NT2/D1 (cell line): Measurements from ENCODE around the gene HPCA.
A peak's percentile ranks its signal among the peaks of the same experiment; 100 is the strongest.

Experiments used
- DNase-seq: peaks from one replicate; pipeline ENCODE4 v3.0.0-alpha.2; 2011; ENCODE audit warnings: low read depth, low spot score
- H3K27me3 ChIP-seq: 2 replicates; pipeline ENCODE4 v1.6.0; 2011; ENCODE audit warnings: mild to moderate bottlenecking; ENCODE audit not compliant: insufficient read length, insufficient read depth
- H3K36me3 ChIP-seq: 2 replicates; pipeline ENCODE4 v1.6.1; 2011; ENCODE audit warnings: mild to moderate bottlenecking, low read length, mixed read lengths; ENCODE audit not compliant: insufficient read depth, insufficient read length
- H3K4me1 ChIP-seq: 2 replicates; pipeline ENCODE4 v1.5.1; 2011; ENCODE audit not compliant: insufficient read depth, insufficient read length
- H3K4me3 ChIP-seq: 2 replicates; pipeline ENCODE4 v1.5.1; 2011; ENCODE audit warnings: low read depth; ENCODE audit not compliant: insufficient read length
- H3K9ac ChIP-seq: 2 replicates; pipeline ENCODE4 v1.6.0; 2011; ENCODE audit warnings: low read depth; ENCODE audit not compliant: insufficient read length
- H3K9me3 ChIP-seq: 2 replicates; pipeline ENCODE4 v1.5.1; 2011; ENCODE audit warnings: mild to moderate bottlenecking, low read length; ENCODE audit not compliant: insufficient read depth
- SUZ12 ChIP-seq: IDR thresholded peaks from 2 replicates; pipeline ENCODE4 v1.6.1; 2011; ENCODE audit not compliant: insufficient read length, insufficient read depth; ENCODE audit errors: extremely low read depth
- YY1 ChIP-seq: IDR thresholded peaks from 2 replicates; pipeline ENCODE4 v1.6.1; 2011; ENCODE audit not compliant: insufficient read length, insufficient read depth
- ZNF274 ChIP-seq: IDR thresholded peaks from 2 replicates; pipeline ENCODE4 v1.6.1; 2011; ENCODE audit warnings: mild to moderate bottlenecking, low read depth, low read length

The HPCA gene

GRCh38 chr1:32886004-32886827, at the start of gene HPCA:
HPCA (plus strand) TSS chr1:32886491; CDS start chr1:32888899, 2,408 bp downstream.
- TF ChIP-seq SUZ12 (peak; percentile 20), ZNF274 (no peak), YY1 (no peak)
- peak within 1 kb of the TSS; percentile 7 for H3K9ac ChIP-seq
- peaks cover 42% of the 10 kb centered on the region for H3K27me3 ChIP-seq
- peaks cover 22% of the 10 kb centered on the region for H3K4me1 ChIP-seq
- no peaks in the 10 kb centered on the region for H3K36me3 ChIP-seq
- no peak within 1 kb of the TSS for H3K4me3 ChIP-seq
- no peaks in the 10 kb centered on the region for H3K9me3 ChIP-seq
- peak; percentile 78 for DNase-seq

DNA sequence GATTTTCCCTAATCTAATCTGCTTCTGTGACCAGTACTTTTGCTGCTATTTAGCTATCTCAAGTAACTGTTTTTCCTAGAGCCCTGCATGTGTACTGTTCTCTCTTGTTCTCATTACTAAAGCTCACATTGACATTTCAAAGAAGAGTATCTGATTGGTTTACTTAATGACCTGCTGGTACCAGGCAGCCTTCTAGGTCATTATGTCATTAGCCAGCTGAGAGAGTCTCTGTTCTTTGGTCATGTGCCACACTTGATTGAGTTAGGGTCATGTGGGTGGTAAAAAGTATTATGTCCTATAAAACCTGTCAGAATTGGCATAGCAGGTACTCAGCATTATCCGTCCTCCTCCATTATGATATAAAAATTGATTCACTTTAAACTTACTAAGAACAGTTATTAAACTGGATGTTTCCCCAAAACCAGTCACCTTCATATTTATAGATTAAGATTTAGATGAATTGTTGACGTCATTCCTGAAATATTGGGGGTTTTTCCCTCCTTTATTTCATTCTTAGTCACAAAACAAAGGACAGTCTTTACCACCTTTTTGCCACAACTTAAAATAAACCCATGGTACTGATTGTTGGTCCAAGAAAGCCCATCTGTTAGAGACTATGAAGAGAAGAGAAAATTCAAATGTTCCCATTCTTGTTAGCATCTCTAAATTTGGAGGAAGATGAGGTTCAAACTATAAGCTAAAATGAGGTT, 37.8 kb upstream of the HPCA start:
- Histone ChIP-seq H3K4me3 (no peak overlapping the region), H3K4me1 (no peaks in the 10 kb centered on the region), H3K36me3 (peaks cover 24% of the 10 kb centered on the region), H3K9me3 (no peaks in the 10 kb centered on the region), H3K9ac (no peak overlapping the region), H3K27me3 (no peaks in the 10 kb centered on the region)
- DNase-seq, result no peak
- TF ChIP-seq ZNF274 (no peak), SUZ12 (no peak), YY1 (no peak)

GRCh38 chr1:32855861-32856617, 30.3 kb upstream of the HPCA start:
- TF ChIP-seq SUZ12 (no peak), YY1 (no peak), ZNF274 (no peak)
- H3K4me1 ChIP-seq, result no peaks in the 10 kb centered on the region
- H3K27me3 ChIP-seq, result no peaks in the 10 kb centered on the region
- no peak for DNase-seq
- peaks cover 51% of the 10 kb centered on the region for H3K36me3 ChIP-seq
- no peak overlapping the region for H3K4me3 ChIP-seq
- no peaks in the 10 kb centered on the region for H3K9me3 ChIP-seq
- no peak overlapping the region for H3K9ac ChIP-seq

- DNase-seq, result no peak
- TF ChIP-seq SUZ12 (no peak), YY1 (no peak), ZNF274 (no peak)
- H3K9me3 ChIP-seq, result no peaks in the 10 kb centered on the region
- H3K9ac ChIP-seq, result no peak overlapping the region
- no peaks in the 10 kb centered on the region for H3K27me3 ChIP-seq
- H3K4me3 ChIP-seq, result no peak overlapping the region
- peaks cover 56% of the 10 kb centered on the region for H3K36me3 ChIP-seq
- no peaks in the 10 kb centered on the region for H3K4me1 ChIP-seq
These were observed 28.2 kb upstream of the HPCA start for GRCh38 chr1:32858136-32858535.

DNA sequence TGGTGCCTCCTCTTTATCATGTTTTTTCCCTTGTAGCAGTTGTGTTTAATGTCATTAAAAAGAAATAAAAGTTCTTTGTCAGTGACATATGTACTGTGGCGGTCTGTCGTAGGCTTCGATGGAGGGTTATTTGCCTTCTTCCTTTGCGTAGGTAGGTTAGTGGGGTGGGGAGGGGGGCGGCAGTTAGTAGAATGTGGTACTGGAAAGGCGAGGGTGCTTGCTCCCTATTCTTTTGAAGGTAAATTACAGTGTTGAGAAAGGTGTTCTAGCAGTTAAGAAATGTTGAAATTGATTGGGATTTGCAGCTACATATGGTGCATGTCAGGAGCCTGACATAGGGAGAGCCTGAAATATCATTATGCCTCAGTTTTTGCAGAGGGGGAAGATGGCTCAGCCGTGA, 27.5 kb upstream of the HPCA start:
- no peaks in the 10 kb centered on the region for H3K27me3 ChIP-seq
- no peaks in the 10 kb centered on the region for H3K9me3 ChIP-seq
- no peak overlapping the region for H3K4me3 ChIP-seq
- no peaks in the 10 kb centered on the region for H3K4me1 ChIP-seq
- no peak for TF ChIP-seq ZNF274
- TF ChIP-seq YY1, result no peak
- TF ChIP-seq SUZ12, result no peak
- DNase-seq, result no peak
- no peak overlapping the region for H3K9ac ChIP-seq
- peaks cover 55% of the 10 kb centered on the region for H3K36me3 ChIP-seq

DNA sequence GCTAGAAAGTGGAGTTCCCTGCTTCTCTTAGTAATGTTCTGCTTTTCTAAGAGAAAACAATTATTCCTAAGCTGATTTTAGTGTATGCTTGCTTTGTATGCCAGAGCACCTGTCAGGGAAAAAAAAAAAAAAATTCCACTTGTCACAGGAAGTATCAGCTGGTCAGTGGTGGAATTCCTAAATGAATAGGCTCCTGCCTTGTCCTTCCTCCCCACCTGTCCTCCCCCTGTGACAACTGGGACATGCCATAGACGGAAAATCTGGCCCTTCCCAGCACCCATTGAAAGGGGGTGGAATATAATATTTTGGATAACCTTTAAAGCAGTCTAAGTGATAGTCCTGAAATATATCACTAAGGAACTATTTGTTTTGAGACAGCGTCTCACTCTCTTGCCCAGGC, 26.4 kb upstream of the HPCA start:
- TF ChIP-seq ZNF274 (no peak), SUZ12 (no peak), YY1 (no peak)
- Histone ChIP-seq H3K27me3 (no peaks in the 10 kb centered on the region), H3K36me3 (peaks cover 54% of the 10 kb centered on the region), H3K4me1 (no peaks in the 10 kb centered on the region), H3K4me3 (no peak overlapping the region), H3K9me3 (no peaks in the 10 kb centered on the region), H3K9ac (no peak overlapping the region)
- no peak for DNase-seq

DNA sequence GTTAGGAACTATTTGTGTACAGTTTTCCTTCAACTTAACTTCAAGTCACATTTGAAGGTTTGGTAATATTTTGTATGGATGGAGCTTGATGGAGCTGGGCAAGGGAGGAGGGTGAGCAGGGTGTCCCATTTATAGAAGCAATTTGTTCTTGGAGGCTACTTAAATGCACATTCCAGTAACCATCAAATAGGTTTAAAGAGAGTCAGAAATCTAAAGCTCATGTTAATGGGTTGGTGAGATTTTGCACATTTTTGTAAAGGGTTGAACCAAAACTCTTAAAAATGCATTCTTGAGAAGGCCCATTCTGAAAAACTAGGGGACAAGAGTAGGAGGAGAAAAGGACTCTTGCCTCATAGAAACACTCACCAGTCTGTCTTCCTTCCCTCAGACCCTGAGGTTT, 25.7 kb upstream of the HPCA start:
- Histone ChIP-seq H3K36me3 (peaks cover 48% of the 10 kb centered on the region), H3K9me3 (no peaks in the 10 kb centered on the region), H3K4me1 (no peaks in the 10 kb centered on the region), H3K4me3 (no peak overlapping the region), H3K9ac (no peak overlapping the region), H3K27me3 (no peaks in the 10 kb centered on the region)
- no peak for DNase-seq
- no peak for TF ChIP-seq YY1
- no peak for TF ChIP-seq ZNF274
- no peak for TF ChIP-seq SUZ12
